ENCODE data around the gene IL20RA. TPM values are rescaled to one million over a fixed set of nuclear protein-coding genes. Genes with fewer than 3 reads are reported as not detected.

Gene IL20RA
- total RNA-seq, 2 experiments from 2014 or later = not detected

- ChIA-PET CTCF (no interaction called here), POLR2A (no interaction called here)
These were observed 92.0 kb downstream of the IL20RA start for GRCh38 chr6:136952714-136953260.

- POLR2A ChIA-PET = interaction anchor here (0.7 kb wide), 1 partner anchor 92 kb away, joined by 3 read pairs; no protein-coding TSS in a partner anchor
- CTCF ChIA-PET = no interaction called here
These were observed 94.2 kb downstream of the IL20RA start for GRCh38 chr6:136950436-136951126.

Other genes with a start within 250 kb of the IL20RA start
- gene PEX7, start 222.4 kb downstream of the IL20RA start, total RNA-seq = 1 to 10 TPM; 4.2 to 5.8 TPM
- not detected for gene SLC35D3, start 122.7 kb downstream of the IL20RA start, total RNA-seq
- gene IL22RA2, start 128.7 kb upstream of the IL20RA start, total RNA-seq = not detected
- gene IFNGR1, start 174.4 kb upstream of the IL20RA start, total RNA-seq = 10 to 100 TPM; 18.4 to 18.7 TPM

All from activated CD8-positive, alpha-beta memory T cell treated with anti-CD3 and anti-CD28 coated beads for 36 hours (primary cell).